ENCODE measurements around the gene RNASE11.
"Not testable (repeated sequence)": the region's sequence is repeated elsewhere in the genome, so short reads cannot be mapped to it uniquely, and the experiment has no call there.

The RNASE11 gene

DNA sequence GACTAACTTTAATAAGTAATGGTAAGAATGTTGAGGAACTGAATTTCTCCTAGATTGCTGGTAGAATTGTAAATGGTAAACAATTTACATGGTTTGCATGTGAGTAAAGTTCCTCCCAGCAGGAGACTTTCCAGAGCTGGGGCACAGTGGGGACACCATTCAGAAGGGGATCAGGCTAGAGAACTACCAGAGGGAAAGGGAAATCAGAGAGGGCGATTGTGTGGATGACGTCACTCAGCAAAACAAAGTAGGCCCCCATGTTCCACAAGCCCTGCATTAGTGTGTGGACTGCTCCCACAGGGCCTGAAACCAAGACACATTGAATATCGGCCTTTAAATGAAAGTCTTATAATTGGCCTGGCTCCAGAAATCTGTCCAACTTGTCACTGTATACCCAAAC lies 9.5 kb downstream of the RNASE11 start:
- peak overlapping the region; percentile 38; the same call in 1 of the 2 replicates for H3K9ac ChIP-seq (ENCODE audit: low read depth, low read length)
- H3K27ac ChIP-seq (ENCODE audit: low read depth, low read length): peak overlapping the region; percentile 93
- H3K4me1 ChIP-seq (ENCODE audit: control insufficient read depth, insufficient read depth, low read length): peaks cover 45% of the 10 kb centered on the region
- no peaks in the 10 kb centered on the region for H3K27me3 ChIP-seq (ENCODE audit: control insufficient read depth, insufficient read depth, low read length)
- no peaks in the 10 kb centered on the region for H3K9me3 ChIP-seq (ENCODE audit: control insufficient read depth, insufficient read depth, low read length)
- H3K4me3 ChIP-seq (ENCODE audit: low read depth, low read length): peak overlapping the region; percentile 46
- no peaks in the 10 kb centered on the region for H3K36me3 ChIP-seq (ENCODE audit: control insufficient read depth, insufficient read depth, low read length)

DNA sequence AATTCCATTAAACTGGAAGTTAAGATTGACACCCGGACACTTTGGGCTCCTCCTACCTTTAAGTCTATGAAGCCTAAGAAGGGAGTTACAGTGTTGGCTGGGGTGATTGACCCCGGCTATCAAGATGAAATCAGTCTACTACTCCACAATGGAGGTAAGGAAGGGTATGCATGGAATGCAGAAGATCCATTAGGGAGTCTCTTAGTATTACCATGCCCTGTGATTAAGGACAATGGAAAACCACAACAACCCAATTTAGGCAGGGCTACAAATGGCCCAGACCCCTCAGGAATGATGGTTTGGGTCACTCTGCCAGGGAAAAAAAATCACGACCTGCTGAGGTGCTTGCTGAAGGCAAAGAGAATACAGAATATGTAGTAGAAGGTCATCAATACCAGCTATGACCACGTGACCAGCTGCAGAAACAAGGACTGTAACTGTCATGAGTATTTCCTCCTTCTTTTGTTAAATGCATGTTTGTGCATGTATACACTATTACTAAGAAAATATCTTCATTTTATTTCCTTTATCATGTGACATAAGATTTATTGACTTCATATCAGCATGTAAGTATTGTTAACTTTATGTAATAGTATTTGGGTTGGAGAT lies 15.3 kb downstream of the RNASE11 start:
- not testable (repeated sequence) for H3K36me3 ChIP-seq (ENCODE audit: control insufficient read depth, insufficient read depth, low read length); H3K27ac ChIP-seq (ENCODE audit: low read depth, low read length); H3K27me3 ChIP-seq (ENCODE audit: control insufficient read depth, insufficient read depth, low read length); H3K9ac ChIP-seq (ENCODE audit: low read depth, low read length); H3K4me1 ChIP-seq (ENCODE audit: control insufficient read depth, insufficient read depth, low read length); H3K4me3 ChIP-seq (ENCODE audit: low read depth, low read length)
- H3K9me3 ChIP-seq (ENCODE audit: control insufficient read depth, insufficient read depth, low read length): peaks cover 13% of the 10 kb centered on the region

DNA sequence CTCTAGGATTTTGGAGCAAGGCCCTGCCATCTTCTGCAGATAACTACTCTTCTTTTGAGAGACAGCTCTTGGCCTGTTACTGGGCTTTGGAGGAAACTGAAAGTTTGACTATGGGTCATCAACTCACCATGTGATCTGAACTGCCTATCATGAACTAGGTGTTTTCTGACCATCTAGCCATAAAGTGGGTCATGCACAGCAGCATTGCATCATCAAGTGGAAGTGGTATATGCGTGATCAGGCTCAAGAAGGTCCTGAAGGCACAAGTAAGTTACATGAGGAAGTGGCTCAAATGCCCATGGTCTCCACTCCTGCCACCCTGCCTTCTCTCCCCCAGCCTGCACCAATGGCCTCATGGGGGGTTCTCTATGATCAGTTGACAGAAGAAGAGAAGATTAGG lies 17.1 kb downstream of the RNASE11 start:
- not testable (repeated sequence) for H3K9ac ChIP-seq (ENCODE audit: low read depth, low read length); H3K4me3 ChIP-seq (ENCODE audit: low read depth, low read length); H3K36me3 ChIP-seq (ENCODE audit: control insufficient read depth, insufficient read depth, low read length); H3K27ac ChIP-seq (ENCODE audit: low read depth, low read length); H3K4me1 ChIP-seq (ENCODE audit: control insufficient read depth, insufficient read depth, low read length); H3K27me3 ChIP-seq (ENCODE audit: control insufficient read depth, insufficient read depth, low read length)
- H3K9me3 ChIP-seq (ENCODE audit: control insufficient read depth, insufficient read depth, low read length): peaks cover 13% of the 10 kb centered on the region

DNA sequence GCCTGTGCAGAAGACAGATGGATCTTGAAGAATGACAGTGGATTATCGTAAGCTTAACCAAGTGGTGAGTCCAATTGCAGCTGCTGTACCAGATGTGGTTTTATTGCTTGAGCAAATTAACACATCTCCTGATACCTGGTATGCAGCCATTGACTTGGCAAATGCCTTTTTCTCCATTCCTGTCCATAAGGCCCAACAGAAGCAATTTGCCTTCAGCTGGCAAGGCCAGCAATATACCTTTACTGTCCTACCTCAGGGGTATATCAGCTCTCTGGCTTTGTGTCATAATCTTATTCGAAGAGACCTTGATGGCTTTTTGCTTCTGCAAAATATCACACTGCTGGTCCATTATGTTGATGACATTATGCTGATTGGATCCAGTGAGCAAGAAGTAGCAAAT lies 17.9 kb downstream of the RNASE11 start:
- H3K9ac ChIP-seq (ENCODE audit: low read depth, low read length); H3K4me3 ChIP-seq (ENCODE audit: low read depth, low read length); H3K4me1 ChIP-seq (ENCODE audit: control insufficient read depth, insufficient read depth, low read length); H3K27me3 ChIP-seq (ENCODE audit: control insufficient read depth, insufficient read depth, low read length); H3K27ac ChIP-seq (ENCODE audit: low read depth, low read length); H3K36me3 ChIP-seq (ENCODE audit: control insufficient read depth, insufficient read depth, low read length): not testable (repeated sequence)
- peaks cover 13% of the 10 kb centered on the region for H3K9me3 ChIP-seq (ENCODE audit: control insufficient read depth, insufficient read depth, low read length)

DNA sequence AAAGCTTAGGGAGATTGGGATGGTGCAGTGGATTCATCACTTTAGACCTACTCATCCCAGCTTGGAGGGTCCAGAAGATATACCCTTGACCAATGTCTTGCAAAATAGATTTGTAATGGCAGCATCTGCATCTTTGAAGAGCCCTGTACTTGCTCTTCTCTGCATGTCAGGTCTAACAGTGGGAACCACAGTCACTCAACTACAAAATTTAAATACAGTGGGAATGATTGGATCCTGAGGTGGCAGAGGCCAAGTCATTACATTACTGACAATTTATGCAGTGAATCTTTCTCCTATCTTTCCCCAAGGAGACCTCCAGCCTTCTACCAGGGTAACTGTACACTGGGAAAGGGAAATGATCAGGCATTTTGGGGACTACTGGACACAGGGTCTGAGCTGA lies 18.7 kb downstream of the RNASE11 start:
- no peak overlapping the region for H3K4me3 ChIP-seq (ENCODE audit: low read depth, low read length)

DNA sequence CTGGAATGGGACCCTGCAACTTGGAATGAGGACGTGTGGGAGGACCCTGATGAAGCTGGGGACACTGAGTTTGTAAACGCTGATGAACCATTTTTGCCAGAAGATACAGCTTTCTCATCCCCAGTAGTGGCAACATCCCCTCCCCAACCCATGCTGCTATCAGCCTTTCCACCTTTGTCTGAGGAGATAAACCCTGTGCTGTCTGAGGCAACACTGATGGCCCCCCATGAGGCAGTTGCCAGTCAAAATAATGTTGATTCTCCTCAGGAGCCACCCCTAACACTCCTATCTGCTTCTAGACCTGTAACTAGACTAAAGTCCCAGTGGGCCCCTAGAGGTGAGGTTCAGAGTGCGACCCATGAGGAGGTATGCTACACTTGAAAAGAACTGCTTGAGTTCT lies 19.4 kb downstream of the RNASE11 start:
- Histone ChIP-seq H3K27me3 (ENCODE audit: control insufficient read depth, insufficient read depth, low read length) (no peaks in the 10 kb centered on the region), H3K4me1 (ENCODE audit: control insufficient read depth, insufficient read depth, low read length) (peaks cover 8% of the 10 kb centered on the region), H3K4me3 (ENCODE audit: low read depth, low read length) (no peak overlapping the region), H3K36me3 (ENCODE audit: control insufficient read depth, insufficient read depth, low read length) (no peaks in the 10 kb centered on the region), H3K9ac (ENCODE audit: low read depth, low read length) (no peak overlapping the region), H3K27ac (ENCODE audit: low read depth, low read length) (no peak overlapping the region), H3K9me3 (ENCODE audit: control insufficient read depth, insufficient read depth, low read length) (peaks cover 13% of the 10 kb centered on the region)

More for the DNA sequence above, 18.7 kb downstream of the RNASE11 start:
- no peaks in the 10 kb centered on the region for H3K36me3 ChIP-seq (ENCODE audit: control insufficient read depth, insufficient read depth, low read length)
- H3K27ac ChIP-seq (ENCODE audit: low read depth, low read length): no peak overlapping the region
- H3K9ac ChIP-seq (ENCODE audit: low read depth, low read length): no peak overlapping the region
- H3K4me1 ChIP-seq (ENCODE audit: control insufficient read depth, insufficient read depth, low read length): peaks cover 8% of the 10 kb centered on the region
- no peaks in the 10 kb centered on the region for H3K27me3 ChIP-seq (ENCODE audit: control insufficient read depth, insufficient read depth, low read length)
- peaks cover 13% of the 10 kb centered on the region for H3K9me3 ChIP-seq (ENCODE audit: control insufficient read depth, insufficient read depth, low read length)

DNA sequence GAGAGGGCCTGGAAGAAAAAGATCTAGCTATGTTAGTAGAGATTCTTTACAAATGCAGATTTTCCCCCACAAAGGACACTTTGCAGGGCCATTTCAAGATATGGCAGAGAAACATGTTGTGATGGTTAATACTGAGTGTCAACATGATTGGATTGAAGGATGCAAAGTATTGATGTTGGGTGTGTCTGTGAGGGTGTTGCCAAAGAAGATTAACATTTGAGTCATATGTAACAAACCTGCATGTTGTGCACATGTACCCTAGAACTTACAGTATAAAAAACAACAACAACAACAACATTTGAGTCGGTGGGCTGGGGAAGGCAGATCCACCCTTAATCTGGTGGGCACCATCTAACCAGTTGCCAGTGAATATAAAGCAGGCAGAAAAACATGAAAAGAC lies 20.6 kb downstream of the RNASE11 start:
- not testable (repeated sequence) for H3K27ac ChIP-seq (ENCODE audit: low read depth, low read length); H3K4me1 ChIP-seq (ENCODE audit: control insufficient read depth, insufficient read depth, low read length); H3K27me3 ChIP-seq (ENCODE audit: control insufficient read depth, insufficient read depth, low read length); H3K9ac ChIP-seq (ENCODE audit: low read depth, low read length); H3K36me3 ChIP-seq (ENCODE audit: control insufficient read depth, insufficient read depth, low read length); H3K4me3 ChIP-seq (ENCODE audit: low read depth, low read length)
- peaks cover 13% of the 10 kb centered on the region for H3K9me3 ChIP-seq (ENCODE audit: control insufficient read depth, insufficient read depth, low read length)

DNA sequence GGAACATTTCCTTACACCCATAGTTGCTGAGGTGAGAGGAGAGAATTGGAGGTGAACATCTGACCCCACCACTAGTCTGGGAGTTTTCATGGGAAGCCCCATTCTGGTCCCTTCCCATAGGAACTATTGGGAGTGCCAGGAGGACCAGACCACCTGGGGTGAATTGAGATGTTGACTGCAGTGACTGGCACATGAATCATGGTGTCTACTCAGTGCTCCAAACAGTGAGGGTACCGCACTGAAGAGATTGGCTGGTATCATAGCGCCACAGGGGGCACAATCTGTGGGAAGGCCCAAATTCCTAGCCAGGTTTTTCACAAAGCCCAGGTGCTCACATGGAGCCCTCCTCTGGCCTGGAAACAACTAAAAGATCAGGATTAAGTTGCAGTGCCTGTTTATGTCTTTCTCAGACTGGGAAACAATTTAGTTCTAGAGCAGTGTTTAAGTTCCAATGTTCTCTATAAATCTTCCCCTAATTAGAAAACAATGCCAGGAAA lies 23.3 kb downstream of the RNASE11 start:
- Histone ChIP-seq H3K9ac (ENCODE audit: low read depth, low read length) (no peak overlapping the region), H3K27me3 (ENCODE audit: control insufficient read depth, insufficient read depth, low read length) (no peaks in the 10 kb centered on the region), H3K4me1 (ENCODE audit: control insufficient read depth, insufficient read depth, low read length) (peaks cover 23% of the 10 kb centered on the region), H3K36me3 (ENCODE audit: control insufficient read depth, insufficient read depth, low read length) (no peaks in the 10 kb centered on the region), H3K9me3 (ENCODE audit: control insufficient read depth, insufficient read depth, low read length) (peaks cover 13% of the 10 kb centered on the region), H3K4me3 (ENCODE audit: low read depth, low read length) (no peak overlapping the region), H3K27ac (ENCODE audit: low read depth, low read length) (peak overlapping the region; percentile 24)

DNA sequence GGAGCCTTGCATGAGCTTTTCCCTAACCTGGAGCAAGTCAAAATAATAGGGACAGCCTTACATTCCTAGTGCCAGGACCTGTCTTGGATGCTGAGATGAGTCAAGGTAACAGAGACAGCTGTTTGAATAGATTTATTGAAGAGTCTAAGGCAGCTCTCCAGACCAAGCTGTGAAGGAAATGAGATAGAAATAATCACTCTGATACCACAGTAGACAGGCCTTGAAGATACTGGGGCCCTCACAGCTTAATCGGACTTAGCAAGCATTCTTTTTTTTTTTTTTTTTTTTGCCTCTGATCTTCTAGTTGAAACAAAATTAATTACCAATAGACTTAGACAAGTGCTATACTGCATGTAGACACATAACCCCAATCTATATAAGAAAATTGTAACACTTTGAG lies 23.8 kb downstream of the RNASE11 start:
- H3K27ac ChIP-seq (ENCODE audit: low read depth, low read length): no peak overlapping the region
- no peak overlapping the region for H3K9ac ChIP-seq (ENCODE audit: low read depth, low read length)
- H3K36me3 ChIP-seq (ENCODE audit: control insufficient read depth, insufficient read depth, low read length): no peaks in the 10 kb centered on the region
- no peak overlapping the region for H3K4me3 ChIP-seq (ENCODE audit: low read depth, low read length)
- peaks cover 7% of the 10 kb centered on the region for H3K9me3 ChIP-seq (ENCODE audit: control insufficient read depth, insufficient read depth, low read length)
- no peaks in the 10 kb centered on the region for H3K27me3 ChIP-seq (ENCODE audit: control insufficient read depth, insufficient read depth, low read length)
- peaks cover 28% of the 10 kb centered on the region for H3K4me1 ChIP-seq (ENCODE audit: control insufficient read depth, insufficient read depth, low read length)

DNA sequence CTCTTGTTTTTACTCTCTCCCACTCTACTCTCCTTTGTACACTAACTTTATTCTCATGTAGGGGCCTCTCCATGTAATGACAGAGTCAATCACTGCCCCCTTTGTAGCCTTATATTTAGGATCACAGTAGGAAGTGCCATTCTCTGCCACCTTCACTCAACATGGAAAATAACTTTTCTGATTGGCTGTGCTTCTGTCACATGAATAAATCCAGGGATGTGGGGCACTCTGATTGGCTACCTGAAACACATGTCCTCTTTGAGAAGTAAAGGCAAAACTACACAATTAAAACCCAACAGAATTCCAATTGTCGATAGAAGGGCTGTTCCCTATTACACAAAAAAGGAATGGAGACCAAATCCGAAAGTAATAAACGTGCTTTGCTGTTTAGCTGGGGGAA lies 26.8 kb downstream of the RNASE11 start, which contains the start of gene RNASE9:
TSS of gene RNASE9 (minus strand) at position 87 of the 400 bp plus-strand sequence.
- Histone ChIP-seq H3K4me3 (ENCODE audit: low read depth, low read length) (peak within 1 kb of the TSS; percentile 0; the same call in 1 of the 2 replicates), H3K36me3 (ENCODE audit: control insufficient read depth, insufficient read depth, low read length) (no peaks in the 10 kb centered on the region), H3K27ac (ENCODE audit: low read depth, low read length) (peak within 1 kb of the TSS; percentile 92), H3K4me1 (ENCODE audit: control insufficient read depth, insufficient read depth, low read length) (peaks cover 57% of the 10 kb centered on the region), H3K27me3 (ENCODE audit: control insufficient read depth, insufficient read depth, low read length) (no peaks in the 10 kb centered on the region), H3K9ac (ENCODE audit: low read depth, low read length) (no peak within 1 kb of the TSS), H3K9me3 (ENCODE audit: control insufficient read depth, insufficient read depth, low read length) (no peaks in the 10 kb centered on the region)

DNA sequence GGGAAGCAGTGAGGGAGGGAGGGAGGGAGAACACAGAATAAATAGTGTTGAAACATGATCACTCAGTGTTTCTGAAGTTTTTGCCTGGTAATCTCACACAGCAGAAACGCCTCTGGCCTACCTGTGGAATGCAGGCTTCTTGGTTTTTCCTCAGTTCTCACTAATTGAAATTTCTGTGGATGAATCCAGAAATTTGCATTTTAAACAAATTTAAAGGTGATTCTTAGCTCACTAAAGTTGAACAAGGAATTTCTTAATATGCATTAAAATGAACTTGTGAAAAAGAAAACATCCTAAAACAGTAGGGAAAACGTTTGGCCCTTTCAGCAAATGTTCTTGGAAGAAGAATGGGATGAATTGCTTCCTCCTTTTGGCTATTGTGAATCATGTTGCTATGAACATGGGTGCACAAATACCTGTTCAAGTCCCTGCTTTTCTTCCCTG lies 28.3 kb downstream of the RNASE11 start:
- Histone ChIP-seq H3K4me3 (ENCODE audit: low read depth, low read length) (peak overlapping the region; percentile 0; the same call in 1 of the 2 replicates), H3K4me1 (ENCODE audit: control insufficient read depth, insufficient read depth, low read length) (peaks cover 55% of the 10 kb centered on the region), H3K36me3 (ENCODE audit: control insufficient read depth, insufficient read depth, low read length) (no peaks in the 10 kb centered on the region), H3K27me3 (ENCODE audit: control insufficient read depth, insufficient read depth, low read length) (no peaks in the 10 kb centered on the region), H3K27ac (ENCODE audit: low read depth, low read length) (peak overlapping the region; percentile 92), H3K9ac (ENCODE audit: low read depth, low read length) (no peak overlapping the region), H3K9me3 (ENCODE audit: control insufficient read depth, insufficient read depth, low read length) (no peaks in the 10 kb centered on the region)

Measured in HUES48 (cell line).